ENCODE measurements around the gene PGBD2. TPM values are rescaled to one million over a fixed set of nuclear protein-coding genes. Genes with fewer than 3 reads are reported as not detected.
"Not testable (repeated sequence)": the region's sequence is repeated elsewhere in the genome, so short reads cannot be mapped to it uniquely, and the experiment has no call there.

Gene PGBD2
- polyA plus RNA-seq, 1 donor, result 5.1 TPM

GRCh38 chr1:248890549-248891498, 15.2 kb upstream of the PGBD2 start:
- no peak for DNase-seq

DNA sequence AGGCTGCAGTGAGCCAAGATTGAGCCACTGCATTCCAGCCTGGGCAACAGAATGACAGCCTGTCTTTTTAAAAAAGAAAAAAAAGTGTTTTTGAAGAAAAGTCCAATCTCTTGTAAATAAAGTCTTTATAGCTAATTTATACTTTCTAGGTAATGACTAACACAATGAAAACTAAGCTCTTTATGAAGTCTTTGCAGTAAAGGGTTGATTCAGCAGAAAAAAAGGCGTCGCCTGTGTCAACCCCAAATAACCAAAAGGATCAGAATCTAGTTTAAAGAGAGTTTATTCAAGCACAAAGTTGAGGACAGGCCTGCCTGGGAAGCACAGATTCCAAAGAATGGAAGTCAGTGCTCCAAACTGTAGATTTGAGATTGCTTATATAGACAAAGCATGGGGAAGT, 14.3 kb upstream of the PGBD2 start:
- DNase-seq, result no peak

DNA sequence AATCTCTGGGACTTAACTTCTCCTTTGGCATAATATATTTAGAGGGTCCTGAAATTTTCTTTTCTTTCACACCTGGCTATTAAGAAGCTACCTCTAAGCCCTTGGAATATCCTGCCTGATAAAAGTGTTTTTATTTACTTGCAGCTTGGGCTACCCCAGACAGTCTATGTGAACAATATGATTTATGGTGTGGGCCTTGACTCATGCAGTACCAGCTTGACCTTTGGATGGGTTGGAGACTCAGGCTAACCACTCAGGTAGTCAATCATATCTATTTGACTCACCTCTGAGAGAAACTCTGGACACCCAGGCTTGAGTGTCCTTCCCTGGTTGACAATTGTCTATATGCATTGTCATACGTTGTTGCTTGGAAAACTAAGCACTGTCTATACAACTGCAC, 13.4 kb upstream of the PGBD2 start:
- no peak for DNase-seq

- DNase-seq, result no peak
Observed at GRCh38 chr1:248894837-248895236, 11.2 kb upstream of the PGBD2 start.

- DNase-seq, result no peak
Observed at GRCh38 chr1:248897412-248898337, 8.4 kb upstream of the PGBD2 start.

- DNase-seq, result no peak
Observed at GRCh38 chr1:248900637-248901036, 5.4 kb upstream of the PGBD2 start.

DNA sequence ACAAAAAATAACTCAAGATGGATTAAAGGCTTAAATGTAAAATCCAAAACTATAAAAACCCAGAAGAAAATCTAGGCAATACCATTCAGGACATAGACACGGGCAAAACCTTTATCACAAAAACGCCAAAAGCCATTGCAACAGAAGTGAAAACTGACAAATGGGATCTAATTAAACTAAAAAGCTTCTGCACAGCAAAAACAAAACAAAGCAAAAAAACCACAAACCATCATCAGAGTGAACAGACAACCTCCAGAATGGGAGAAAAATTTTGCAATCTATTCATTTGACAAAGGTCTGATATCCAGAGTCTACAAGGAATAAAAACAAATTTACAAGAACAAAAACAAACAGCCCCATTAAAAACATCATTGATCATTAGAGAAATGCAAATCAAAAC, 4.5 kb upstream of the PGBD2 start:
- DNase-seq, result no peak

GRCh38 chr1:248904437-248905216, 1.4 kb upstream of the PGBD2 start:
- DNase-seq, result no peak

- no peak for DNase-seq
Observed at GRCh38 chr1:248905662-248906008, 400 bp upstream of the PGBD2 start.

DNA sequence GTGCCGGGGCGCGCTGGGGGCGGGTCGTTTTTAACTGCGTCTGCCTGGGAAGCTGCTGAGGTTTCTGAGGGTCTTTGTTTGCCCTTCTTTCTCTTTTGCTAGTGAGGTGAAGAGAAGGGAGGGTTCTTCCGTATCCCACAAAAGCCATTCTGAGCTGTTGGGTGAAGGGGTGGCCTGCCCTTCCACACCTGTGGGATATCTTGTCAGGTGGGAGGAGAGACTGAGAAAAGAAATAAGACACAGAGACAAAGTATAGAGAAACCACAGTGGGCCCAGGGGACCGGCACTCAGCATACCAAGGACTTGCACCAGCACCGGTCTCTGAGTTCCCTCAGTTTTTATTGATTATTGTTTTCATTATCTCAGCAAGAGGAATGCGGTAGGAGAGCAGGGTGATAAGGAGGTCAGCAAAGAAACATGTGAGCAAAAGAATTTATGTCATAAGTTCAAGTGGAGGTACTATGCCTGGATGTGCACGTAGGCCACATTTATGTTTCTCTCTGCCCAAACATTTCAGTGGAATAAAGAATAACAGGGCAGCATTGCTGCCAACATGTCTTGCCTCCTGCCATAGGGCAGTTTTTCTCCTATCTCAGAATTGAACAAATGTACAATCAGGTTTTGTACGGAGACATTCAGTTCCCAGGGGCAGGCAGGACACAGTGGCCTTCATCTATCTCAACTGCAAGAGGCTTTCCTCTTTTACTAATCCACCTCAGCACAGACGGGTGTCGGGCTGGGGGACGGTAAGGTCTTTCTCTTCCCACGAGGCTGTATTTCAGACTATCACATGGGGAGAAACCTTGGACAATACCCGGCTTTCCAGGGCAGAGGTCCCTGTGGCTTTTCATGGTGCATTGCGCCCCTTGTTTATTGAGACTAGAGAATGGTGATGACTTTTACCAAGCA, 972 bp downstream of the PGBD2 start:
- no peak for DNase-seq

DNA sequence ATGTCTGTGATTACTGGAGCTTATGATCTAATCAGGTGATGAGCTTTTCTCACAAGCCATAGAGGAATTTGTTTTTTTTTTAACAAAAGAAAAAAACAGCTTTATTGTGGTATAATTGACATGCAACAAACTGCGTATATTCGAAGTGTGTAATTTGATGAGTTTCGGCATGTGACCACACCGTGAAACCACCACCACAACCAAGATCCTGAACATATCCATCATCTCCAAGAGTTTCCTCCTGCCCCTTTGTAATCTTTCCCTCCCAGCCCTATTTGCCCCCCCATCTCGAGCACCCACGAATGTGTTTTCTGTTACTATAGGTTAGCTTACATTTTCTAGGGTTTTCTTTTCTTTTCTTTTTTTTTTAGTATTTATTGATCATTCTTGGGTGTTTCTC, 4.7 kb downstream of the PGBD2 start:
- DNase-seq, result no peak

DNA sequence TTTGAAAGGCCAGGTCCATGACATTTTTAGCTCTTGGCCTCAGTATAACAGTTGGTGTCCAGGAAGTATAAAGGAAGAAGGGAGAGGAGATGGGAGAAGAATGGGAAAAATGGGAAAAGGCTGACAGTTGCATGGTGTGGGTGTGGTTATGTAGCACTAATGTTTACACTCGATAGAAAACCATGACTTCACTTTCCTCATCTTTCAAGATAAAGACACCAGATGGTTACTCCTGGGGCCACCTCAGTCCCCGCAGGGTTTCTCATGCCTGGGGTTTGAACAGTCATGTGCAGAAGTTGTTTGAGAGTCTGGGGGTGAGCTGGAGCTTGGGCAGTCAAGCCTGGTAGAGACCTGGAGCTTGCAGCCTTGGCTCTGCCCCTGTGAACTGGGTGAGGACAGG, 7.9 kb downstream of the PGBD2 start:
- DNase-seq, result no peak

DNA sequence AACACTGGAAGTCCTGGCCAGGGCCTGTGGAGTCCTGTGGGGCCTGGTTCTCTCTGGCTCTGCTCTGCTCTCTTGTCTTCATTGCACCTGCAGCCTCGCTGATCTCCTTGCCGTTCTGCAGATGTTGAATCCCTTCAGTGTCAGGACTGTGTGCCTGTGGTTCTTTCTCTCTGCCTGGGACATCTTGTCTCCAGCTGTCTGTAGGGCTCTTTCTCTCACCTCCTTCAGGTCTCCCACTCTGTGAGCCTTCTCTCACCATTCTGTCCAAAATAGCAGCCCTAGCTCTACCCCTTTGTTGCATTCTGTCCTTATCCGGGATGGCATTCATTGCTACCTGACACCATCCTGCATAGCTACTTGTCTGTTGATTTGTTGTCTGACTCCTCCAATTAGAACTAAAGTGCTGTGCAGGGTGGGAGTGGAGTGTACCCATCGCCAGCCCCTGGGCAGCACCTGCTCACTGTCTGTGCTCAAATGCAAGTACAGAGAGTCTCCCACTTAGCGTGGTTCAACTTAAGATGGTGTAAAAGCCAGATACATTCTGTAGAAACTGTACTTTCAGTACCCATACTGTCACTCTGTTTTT, 8.9 kb downstream of the PGBD2 start:
- DNase-seq, result no peak

GRCh38 chr1:248918131-248918530, 12.1 kb downstream of the PGBD2 start:
- no peak for DNase-seq

DNA sequence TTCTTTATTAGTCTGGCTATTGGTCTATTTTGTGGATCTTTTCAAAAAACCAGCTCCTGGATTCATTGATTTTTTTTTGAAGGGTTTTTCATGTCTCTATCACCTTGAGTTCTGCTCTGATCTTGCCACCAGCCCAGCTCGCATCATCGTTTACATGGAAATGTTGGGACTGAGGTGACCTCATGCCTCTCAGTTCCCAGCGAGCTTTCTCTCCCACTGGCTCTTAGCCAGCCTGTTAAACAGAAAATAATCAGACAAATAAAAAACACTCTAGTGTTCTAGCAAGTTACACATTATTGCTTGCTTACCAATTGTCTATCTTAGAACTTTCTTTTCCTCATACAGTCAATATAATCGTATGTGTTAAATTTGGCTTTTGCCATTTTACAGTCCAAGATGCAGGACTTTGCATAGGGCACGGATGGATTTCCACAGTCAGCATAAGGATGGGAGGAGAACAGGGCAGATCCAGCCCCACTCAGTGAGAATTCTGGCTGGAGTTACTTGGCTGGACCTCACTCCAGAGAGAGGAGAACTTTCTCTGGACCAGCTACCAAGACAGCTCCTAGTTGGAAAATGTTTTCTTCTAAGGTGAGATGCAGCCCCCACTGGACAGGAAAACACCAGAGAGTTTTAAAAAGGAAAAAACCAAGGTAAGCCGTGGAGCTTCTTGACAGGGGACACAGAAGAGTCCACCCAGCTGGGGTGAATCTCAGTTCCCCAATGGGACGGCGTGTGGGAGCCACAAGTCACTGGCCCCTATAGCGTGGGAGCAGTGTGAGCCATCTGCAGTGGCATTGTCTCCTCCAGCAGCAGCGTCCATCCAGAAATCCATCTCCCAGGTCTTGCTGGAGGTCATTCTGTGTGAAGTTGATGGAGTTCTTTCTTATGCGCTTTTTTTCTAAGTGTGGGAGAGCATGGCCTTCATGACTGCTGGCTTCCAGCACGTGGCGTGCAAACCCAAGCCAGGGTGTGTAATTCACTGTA, 17.6 kb downstream of the PGBD2 start:
- DNase-seq, result no peak

- DNase-seq, result peak; percentile 11
Observed at GRCh38 chr1:248924696-248925532, 18.9 kb downstream of the PGBD2 start.

GRCh38 chr1:248925859-248926258, 19.8 kb downstream of the PGBD2 start:
- DNase-seq, result not testable (repeated sequence)

- DNase-seq, result no peak
Observed at GRCh38 chr1:248926401-248927182, 20.6 kb downstream of the PGBD2 start.
